CD4-positive, alpha-beta memory T cell (primary cell): ENCODE data around the gene SLC6A6. TPM values are rescaled to one million over a fixed set of nuclear protein-coding genes. Genes with fewer than 3 reads are reported as not detected.

Experiments
- CTCF ChIA-PET: fragments of 350-600 bp; sonication (Branson Sonifier 250); formaldehyde crosslinking; loops from one replicate; lab custom pipeline; 2021; ENCODE audit warnings: inconsistent platforms; ENCODE audit not compliant: partially characterized antibody; lab: Charles Lee
- POLR2A ChIA-PET: fragments of 350-600 bp; sonication (Branson Sonifier 250); formaldehyde crosslinking; loops from one replicate; lab custom pipeline; 2021; ENCODE audit not compliant: partially characterized antibody; lab: Charles Lee
- DNase-seq, 5 donors: peaks; one replicate each; pipeline versions ENCODE4 v3.0.0 to v3.0.0-alpha.2; 2020 to 2022; ENCODE audit warnings: mixed read lengths in 1 of 5
- H3K27ac ChIP-seq: one replicate; pipeline ENCODE4 v1.7.0; 2013; ENCODE audit warnings: low read depth, low read length
- H3K27me3 ChIP-seq: 2 replicates; pipeline ENCODE4 v1.7.0; 2013; ENCODE audit warnings: mild to moderate bottlenecking, low read length, moderate library complexity; ENCODE audit not compliant: insufficient read depth
- H3K36me3 ChIP-seq: 2 replicates; pipeline ENCODE4 v1.7.0; 2013; ENCODE audit warnings: mild to moderate bottlenecking, low read length, moderate library complexity; ENCODE audit not compliant: insufficient read depth
- H3K4me1 ChIP-seq: 2 replicates; pipeline ENCODE4 v1.7.0; 2013; ENCODE audit warnings: mild to moderate bottlenecking, low read length, moderate library complexity; ENCODE audit not compliant: insufficient read depth
- H3K4me3 ChIP-seq, 2 donors: one replicate each; pipeline ENCODE4 v1.7.0; 2013; ENCODE audit warnings: low read length in 2 of 2, mild to moderate bottlenecking in 1 of 2
- H3K9me3 ChIP-seq, 2 donors: one replicate each; pipeline ENCODE4 v1.7.0; 2013; ENCODE audit warnings: low read length in 2 of 2, control low read depth in 1 of 2; ENCODE audit not compliant: control insufficient read depth in 1 of 2
- H3K27ac Mint-ChIP-seq, 7 donors: one replicate each; pipeline ENCODE4 v1.8.0; 2020 to 2021; ENCODE audit warnings: mixed read lengths in 7 of 7, mild to moderate bottlenecking in 6 of 7, inconsistent platforms in 3 of 7, moderate library complexity in 3 of 7
- H3K27me3 Mint-ChIP-seq, 2 donors: one replicate each; pipeline ENCODE4 v1.8.0; 2020 to 2021; ENCODE audit warnings: mixed read lengths in 2 of 2
- H3K36me3 Mint-ChIP-seq, 2 donors: one replicate each; pipeline ENCODE4 v1.8.0; 2020 to 2021; ENCODE audit warnings: mixed read lengths in 2 of 2, inconsistent platforms in 1 of 2, mild to moderate bottlenecking in 1 of 2
- H3K4me1 Mint-ChIP-seq, 4 donors: one replicate each; pipeline ENCODE4 v1.8.0; 2020 to 2021; ENCODE audit warnings: mixed read lengths in 4 of 4, mild to moderate bottlenecking in 1 of 4
- H3K4me3 Mint-ChIP-seq, 8 donors: one replicate each; pipeline ENCODE4 v1.8.0; 2020 to 2021; ENCODE audit warnings: mixed read lengths in 8 of 8, mild to moderate bottlenecking in 7 of 8, moderate library complexity in 6 of 8, inconsistent platforms in 3 of 8
- H3K9me3 Mint-ChIP-seq, 8 donors: one replicate each; pipeline ENCODE4 v1.8.0; 2020 to 2021; ENCODE audit warnings: mixed read lengths in 8 of 8, mild to moderate bottlenecking in 5 of 8, inconsistent platforms in 3 of 8, moderate library complexity in 1 of 8
- intact Hi-C: fragments of 100-400 bp; cut with micrococcal nuclease; formaldehyde crosslinking; loops from one replicate; pipeline ENCODE4 v1.15.1; 2023
- polyA plus RNA-seq, 2 donors: library from polyadenylated mRNA; unstranded; fragments of 300-500 nt; fragmentation: Illumina TruSeq; gene quantifications; one replicate each; pipeline ENCODE4 v1.2.3, GENCODE V29; 2021
- total RNA-seq, 2 experiments: library from RNA; stranded (reverse); gene quantifications; one replicate each; pipeline ENCODE4 v1.2.3, GENCODE V29; 2021

Gene SLC6A6
- total and polyA plus RNA-seq, 4 experiments from 2014 or later: 3.8 to 51.8 (median 29.7) TPM

DNA sequence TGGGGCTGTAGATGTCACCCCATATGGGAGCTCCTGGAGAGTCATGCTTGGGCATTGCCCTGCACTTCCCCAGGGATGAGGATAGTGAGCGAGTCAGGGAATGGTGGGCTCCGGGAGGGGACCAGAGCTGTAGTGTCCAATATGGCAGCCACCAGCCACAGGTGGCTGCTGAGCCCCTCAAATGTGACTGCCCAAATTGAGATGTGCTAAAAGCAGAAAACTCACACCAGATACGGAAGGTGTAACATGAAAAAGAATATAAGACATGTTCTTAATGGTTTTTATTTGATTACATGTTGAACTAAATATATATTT lies 106.1 kb downstream of the SLC6A6 start:
- intact Hi-C loops: no loop called here
- H3K9me3 Mint-ChIP-seq: peaks cover 0 to 6% (median 0%) of the 10 kb centered on the region in 8 donors
- Histone ChIP-seq H3K36me3 (no peaks in the 10 kb centered on the region), H3K9me3 (no peaks in the 10 kb centered on the region), H3K27me3 (no peaks in the 10 kb centered on the region), H3K27ac (no peak overlapping the region), H3K4me1 (no peaks in the 10 kb centered on the region), H3K4me3 (no peak overlapping the region)
- H3K27ac Mint-ChIP-seq: no peak overlapping the region
- no peak for DNase-seq
- no peaks in the 10 kb centered on the region for H3K36me3 Mint-ChIP-seq
- ChIA-PET CTCF (interaction anchor here (0.9 to 3.0 kb wide), 14 partner anchors 9 to 608 kb away, joined by 3 to 18 read pairs (median 4); no protein-coding TSS in a partner anchor), POLR2A (no interaction called here)
- no peak overlapping the region for H3K4me3 Mint-ChIP-seq
- H3K27me3 Mint-ChIP-seq: peaks cover 1 to 6% of the 10 kb centered on the region in 2 donors
- H3K4me1 Mint-ChIP-seq: peaks cover 0 to 2% (median under 1%) of the 10 kb centered on the region in 4 donors

DNA sequence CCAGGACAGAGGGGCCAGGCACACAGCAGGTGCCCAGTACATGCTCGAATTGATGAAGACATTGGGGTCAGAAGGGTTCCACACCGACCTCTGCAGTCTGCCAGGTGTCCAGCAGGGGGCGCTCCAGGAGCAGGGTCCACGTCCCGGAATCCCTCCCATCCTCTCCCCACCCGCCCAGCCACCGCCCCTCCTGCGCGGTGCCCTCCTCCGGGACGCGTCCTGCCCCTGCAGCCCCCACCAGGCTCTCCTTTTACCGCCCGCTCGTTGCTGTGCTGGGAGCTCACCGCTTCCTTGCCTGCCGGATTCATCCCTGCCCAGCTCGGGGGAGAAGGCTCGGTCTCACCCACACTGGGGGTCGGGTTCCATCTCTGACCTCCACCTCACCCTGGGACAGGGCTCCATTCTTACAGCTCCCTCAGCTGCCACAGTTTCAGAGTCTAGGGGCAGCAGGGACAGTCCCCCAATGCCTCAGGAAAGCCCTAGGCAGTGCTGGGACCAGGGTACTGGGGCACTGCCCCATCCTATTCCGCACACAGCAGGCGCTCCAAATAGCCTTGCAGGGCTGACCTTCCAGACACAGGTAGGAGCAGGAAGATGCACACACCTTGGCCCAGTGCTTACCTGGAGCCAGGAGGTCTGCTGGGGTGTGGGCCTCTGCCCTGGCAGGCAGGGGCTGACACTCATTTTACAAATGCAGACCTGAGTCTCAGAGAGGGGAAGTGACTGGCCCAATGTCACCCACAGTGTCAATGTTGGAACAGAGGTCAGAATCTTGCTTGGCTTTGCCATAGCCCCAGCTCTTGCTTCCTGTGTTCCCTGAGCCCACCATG lies 106.8 kb downstream of the SLC6A6 start:
- peaks cover 1 to 6% of the 10 kb centered on the region in 2 donors for H3K27me3 Mint-ChIP-seq
- DNase-seq: peak; percentile 35 to 51 (median 43)
- no peaks in the 10 kb centered on the region for H3K36me3 Mint-ChIP-seq
- H3K27ac Mint-ChIP-seq: peak overlapping the region in 1 of 7 donors; percentile 41
- no peak overlapping the region for H3K4me3 Mint-ChIP-seq
- intact Hi-C loops: loop anchor here (1.0 kb wide), 1 partner anchor 412 kb away; no protein-coding TSS in a partner anchor
- Histone ChIP-seq H3K27me3 (no peaks in the 10 kb centered on the region), H3K4me1 (no peaks in the 10 kb centered on the region), H3K27ac (no peak overlapping the region), H3K9me3 (no peaks in the 10 kb centered on the region), H3K36me3 (no peaks in the 10 kb centered on the region), H3K4me3 (no peak overlapping the region)
- H3K9me3 Mint-ChIP-seq: peaks cover 0 to 3% (median 0%) of the 10 kb centered on the region in 8 donors
- H3K4me1 Mint-ChIP-seq: peaks cover 0 to 2% (median under 1%) of the 10 kb centered on the region in 4 donors
- ChIA-PET CTCF (interaction anchor here (0.7 to 3.0 kb wide), 17 partner anchors 10 to 608 kb away, joined by 3 to 18 read pairs (median 4); no protein-coding TSS in a partner anchor), POLR2A (no interaction called here)

DNA sequence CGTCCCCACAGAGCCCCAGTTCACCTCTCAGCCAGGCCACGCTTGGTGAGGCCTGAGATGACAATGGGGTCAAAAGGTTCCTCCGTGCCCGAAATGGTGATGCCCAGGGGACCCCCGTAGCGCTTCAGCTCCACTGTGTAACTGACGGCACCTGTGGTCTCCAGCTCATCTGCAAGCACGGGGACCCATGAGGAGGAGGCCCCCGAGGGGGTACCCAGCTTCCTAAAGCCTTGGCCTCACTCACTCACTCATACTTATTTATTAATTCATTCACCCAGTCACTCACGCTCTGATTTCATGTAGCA lies 107.3 kb downstream of the SLC6A6 start:
- Histone ChIP-seq H3K9me3 (no peaks in the 10 kb centered on the region), H3K36me3 (no peaks in the 10 kb centered on the region), H3K27me3 (no peaks in the 10 kb centered on the region), H3K27ac (no peak overlapping the region), H3K4me3 (no peak overlapping the region), H3K4me1 (no peaks in the 10 kb centered on the region)
- DNase-seq: no peak
- ChIA-PET CTCF (interaction anchor here (0.7 to 3.0 kb wide), 10 partner anchors 9 to 418 kb away, joined by 3 to 18 read pairs (median 4); no protein-coding TSS in a partner anchor), POLR2A (no interaction called here)
- peaks cover 0 to 2% (median under 1%) of the 10 kb centered on the region in 4 donors for H3K4me1 Mint-ChIP-seq
- no peaks in the 10 kb centered on the region for H3K9me3 Mint-ChIP-seq
- intact Hi-C loops: loop anchor here (1.0 kb wide), 1 partner anchor 412 kb away; no protein-coding TSS in a partner anchor
- no peak overlapping the region for H3K27ac Mint-ChIP-seq
- H3K36me3 Mint-ChIP-seq: no peaks in the 10 kb centered on the region
- H3K4me3 Mint-ChIP-seq: no peak overlapping the region
- peaks cover 1 to 3% of the 10 kb centered on the region in 2 donors for H3K27me3 Mint-ChIP-seq

DNA sequence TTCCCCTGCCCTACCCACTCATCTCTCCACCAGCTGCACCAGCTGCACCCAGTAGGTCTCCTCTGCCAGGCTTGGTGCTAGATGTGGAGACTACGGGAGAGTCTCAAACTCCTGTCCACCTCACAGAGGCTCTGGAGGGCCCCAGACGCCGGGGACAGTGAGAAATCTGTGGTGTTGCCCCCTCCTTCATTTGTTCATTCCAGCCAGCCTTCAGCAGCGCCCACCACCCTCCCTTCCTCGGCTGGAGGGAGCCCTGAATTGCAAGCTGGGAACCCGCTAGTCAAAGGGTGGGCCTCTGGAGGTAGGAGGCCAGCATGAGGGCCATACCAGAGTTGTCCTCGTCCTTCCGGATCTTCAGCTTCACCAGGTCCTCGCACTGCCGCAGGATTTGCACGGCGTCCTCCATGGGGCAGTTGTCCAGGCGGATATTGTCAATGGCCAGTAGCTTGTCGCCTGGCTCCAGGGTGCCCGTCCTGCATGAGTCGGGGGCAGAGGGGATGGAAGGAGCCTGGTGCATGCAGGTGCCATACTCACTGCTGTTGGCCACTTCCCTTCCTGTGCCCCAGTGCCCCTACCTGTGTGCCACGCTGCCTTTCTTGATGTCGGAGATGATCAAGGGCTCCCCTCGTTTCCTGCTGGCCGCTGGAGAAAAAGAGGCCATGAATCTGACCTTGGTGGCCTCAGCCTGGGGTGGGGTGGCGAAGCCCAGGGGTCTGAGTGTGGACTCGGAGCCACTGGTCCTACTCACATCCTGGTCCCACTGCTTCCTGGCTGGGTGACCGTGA lies 108.6 kb downstream of the SLC6A6 start:
- Histone ChIP-seq H3K27me3 (no peaks in the 10 kb centered on the region), H3K4me3 (no peak overlapping the region), H3K36me3 (no peaks in the 10 kb centered on the region), H3K4me1 (no peaks in the 10 kb centered on the region), H3K9me3 (no peaks in the 10 kb centered on the region), H3K27ac (no peak overlapping the region)
- Mint-ChIP-seq H3K27ac (no peak overlapping the region), H3K4me1 (peaks cover 0 to 2% (median under 1%) of the 10 kb centered on the region in 4 donors), H3K9me3 (no peaks in the 10 kb centered on the region), H3K27me3 (peaks cover 0 to 2% of the 10 kb centered on the region in 2 donors), H3K4me3 (no peak overlapping the region), H3K36me3 (no peaks in the 10 kb centered on the region)
- POLR2A ChIA-PET: no interaction called here
- DNase-seq: no peak
- CTCF ChIA-PET: interaction anchor here (1.3 to 3.0 kb wide), 5 partner anchors 8 to 410 kb away, joined by 3 to 18 read pairs (median 6); partner anchors contain the start of gene GRIP2
- intact Hi-C loops: no loop called here

DNA sequence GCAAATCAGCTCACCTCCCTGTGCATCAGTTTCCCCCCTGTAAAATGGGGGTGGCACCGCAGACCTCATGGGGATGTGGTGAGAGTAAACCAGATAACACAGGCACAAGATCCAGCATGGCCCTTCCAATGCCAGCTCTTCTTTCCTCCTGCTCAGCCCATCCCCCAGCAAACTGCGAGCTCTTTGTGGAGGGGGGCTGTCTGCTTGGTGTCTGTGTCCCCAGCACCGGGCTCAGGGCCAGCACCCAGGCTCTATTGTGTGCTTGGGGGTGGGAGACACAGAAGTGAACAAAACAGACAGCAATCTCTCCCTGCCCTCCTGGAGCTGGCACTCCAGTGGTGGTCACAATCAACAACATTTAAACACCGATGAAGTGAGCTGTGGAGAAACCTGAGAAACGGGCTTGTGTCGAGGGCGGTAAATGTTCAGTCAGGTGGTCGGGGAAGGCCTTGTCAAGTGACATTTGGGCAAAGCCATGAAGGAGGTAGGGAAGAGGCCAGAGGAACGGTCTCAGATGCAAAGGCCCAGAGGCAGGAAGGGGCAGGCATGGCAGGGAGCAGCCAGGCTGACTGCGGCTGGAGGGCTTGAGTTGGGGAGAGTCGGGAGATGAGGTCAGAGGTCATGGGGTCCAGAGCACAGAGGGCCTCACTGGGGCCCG lies 109.3 kb downstream of the SLC6A6 start:
- Mint-ChIP-seq H3K27ac (peak overlapping the region in 1 of 7 donors; percentile 66), H3K9me3 (no peaks in the 10 kb centered on the region), H3K4me1 (peaks cover 0 to 2% (median under 1%) of the 10 kb centered on the region in 4 donors), H3K27me3 (peaks cover 0 to 2% of the 10 kb centered on the region in 2 donors), H3K36me3 (no peaks in the 10 kb centered on the region), H3K4me3 (no peak overlapping the region)
- no peak for DNase-seq
- Histone ChIP-seq H3K27me3 (no peaks in the 10 kb centered on the region), H3K9me3 (no peaks in the 10 kb centered on the region), H3K27ac (no peak overlapping the region), H3K4me1 (no peaks in the 10 kb centered on the region), H3K4me3 (no peak overlapping the region), H3K36me3 (no peaks in the 10 kb centered on the region)
- ChIA-PET CTCF (interaction anchor here (1.3 to 2.5 kb wide), 4 partner anchors 12 to 409 kb away, joined by 3 to 9 read pairs (median 6); partner anchors contain the start of gene GRIP2), POLR2A (no interaction called here)
- intact Hi-C loops: no loop called here

DNA sequence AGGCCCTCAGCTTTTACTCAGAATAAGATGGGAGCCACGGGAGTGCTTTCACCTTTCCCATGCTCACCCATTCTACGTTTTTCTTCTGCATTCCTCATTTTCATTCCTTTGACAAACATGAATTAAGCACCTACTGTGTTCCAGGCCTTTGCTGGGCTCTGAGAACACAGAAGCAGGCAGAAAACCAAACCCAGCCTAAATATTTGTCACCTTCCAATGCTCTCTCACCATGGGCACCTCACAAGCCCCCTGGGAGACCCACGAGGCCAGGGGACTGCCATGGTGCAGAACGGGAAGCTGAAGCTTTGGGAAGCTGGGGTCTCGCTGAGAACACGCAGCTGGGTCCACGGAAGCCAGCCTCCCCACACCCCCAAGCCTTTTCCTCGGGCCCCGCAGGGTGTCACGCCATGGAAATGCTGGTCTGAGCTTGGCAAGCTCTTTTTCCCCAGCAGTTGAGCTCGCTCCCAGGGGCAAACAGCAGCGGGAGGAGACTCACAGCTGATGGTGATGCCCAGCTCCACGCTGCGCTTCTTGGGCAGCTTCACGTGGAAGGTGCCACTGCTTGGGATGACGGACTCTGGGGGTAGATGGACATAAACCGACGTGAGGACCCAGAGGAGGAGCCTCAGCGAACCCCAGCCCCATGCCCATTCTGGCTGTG lies 110.0 kb downstream of the SLC6A6 start:
- H3K4me3 ChIP-seq: no peak overlapping the region
- no peak overlapping the region for H3K27ac ChIP-seq
- no peaks in the 10 kb centered on the region for H3K4me1 ChIP-seq
- no peaks in the 10 kb centered on the region for H3K9me3 ChIP-seq
- ChIA-PET POLR2A (no interaction called here), CTCF (interaction anchor here (1.3 to 2.5 kb wide), 4 partner anchors 11 to 408 kb away, joined by 4 to 9 read pairs (median 6); partner anchors contain the start of gene GRIP2)
- Mint-ChIP-seq H3K4me3 (no peak overlapping the region), H3K27me3 (peaks cover 0 to 2% of the 10 kb centered on the region in 2 donors), H3K4me1 (peaks cover 0 to 2% (median under 1%) of the 10 kb centered on the region in 4 donors), H3K36me3 (no peaks in the 10 kb centered on the region), H3K27ac (no peak overlapping the region), H3K9me3 (peaks cover 0 to 2% (median 0%) of the 10 kb centered on the region in 8 donors)
- H3K27me3 ChIP-seq: no peaks in the 10 kb centered on the region
- no peak for DNase-seq
- intact Hi-C loops: no loop called here
- H3K36me3 ChIP-seq: no peaks in the 10 kb centered on the region
